ENCODE results near the gene FADS2.

FADS2 gene

DNA sequence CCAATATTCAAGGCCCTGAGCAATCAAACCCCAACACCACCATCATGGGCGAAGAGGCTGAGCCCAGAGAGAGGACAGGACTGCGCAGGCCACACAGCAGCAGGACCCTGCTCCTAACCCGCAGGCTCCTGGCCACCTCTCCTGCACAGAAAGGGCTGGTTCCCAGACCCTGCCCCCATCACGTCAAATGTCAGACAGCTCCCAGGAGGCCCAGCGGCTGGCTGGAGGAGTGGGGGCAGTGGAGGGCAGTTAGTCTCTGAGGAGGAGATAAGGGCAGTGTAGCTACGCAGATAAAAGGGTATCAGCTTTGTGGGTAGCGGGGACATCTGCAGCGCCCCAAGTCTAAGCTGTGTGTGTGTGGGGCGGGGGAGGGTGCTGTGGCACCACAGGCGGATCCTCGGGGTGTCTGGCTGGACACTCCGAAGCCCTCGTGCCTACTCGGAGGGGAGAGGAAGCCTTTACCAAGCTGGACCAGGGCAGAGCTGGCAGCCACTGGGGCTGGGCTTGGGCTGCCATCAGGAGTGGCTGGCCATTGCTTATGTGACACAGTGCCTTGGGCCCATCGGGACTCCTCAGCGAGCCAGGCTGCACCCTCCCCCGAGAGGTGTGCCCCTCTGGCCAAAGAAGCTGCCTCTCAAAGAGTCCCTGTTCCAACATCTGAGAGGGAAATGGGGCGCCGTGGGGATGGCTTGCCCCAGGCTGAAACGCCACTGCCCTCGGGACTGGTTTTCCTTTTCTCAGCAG lies 41.8 kb downstream of the FADS2 start:
- H3K9ac ChIP-seq (ENCODE audit: low read length), result no peak overlapping the region
- DNase-seq, result no peak
- H2AFZ ChIP-seq (ENCODE audit: low read length), result no peak overlapping the region
- H3K36me3 ChIP-seq (replicated peaks; ENCODE audit: insufficient read depth, low read length), result no peaks in the 10 kb centered on the region
- no peak overlapping the region for H3K27ac ChIP-seq (ENCODE audit: low read length)
- H3K9me2 ChIP-seq (replicated peaks; ENCODE audit: insufficient read depth, low read length), result no peaks in the 10 kb centered on the region
- H3K4me2 ChIP-seq (ENCODE audit: low read depth, low read length), result no peak overlapping the region
- H3K27me3 ChIP-seq (replicated peaks; ENCODE audit: insufficient read depth, low read length), result peaks cover 79% of the 10 kb centered on the region
- no peaks in the 10 kb centered on the region for H3F3A ChIP-seq (ENCODE audit: insufficient read depth, low read length)
- H4K20me1 ChIP-seq (ENCODE audit: insufficient read depth, low read length), result no peaks in the 10 kb centered on the region
- H3K9me3 ChIP-seq (replicated peaks; ENCODE audit: insufficient read depth, low read length), result no peaks in the 10 kb centered on the region
- H3K4me3 ChIP-seq (ENCODE audit: low read length), result no peak overlapping the region
- no peaks in the 10 kb centered on the region for H3K4me1 ChIP-seq (ENCODE audit: low read length)
- no peaks in the 10 kb centered on the region for H3K79me2 ChIP-seq (ENCODE audit: low read length)
- no peak for TF ChIP-seq EZH2 (optimal IDR thresholded peaks at IDR 0.05; ENCODE audit: low read depth, low read length)
- no peak for TF ChIP-seq EZH2phosphoT487 (IDR thresholded peaks at IDR 0.05; ENCODE audit: low read length)
- TF ChIP-seq, protein P1, sequence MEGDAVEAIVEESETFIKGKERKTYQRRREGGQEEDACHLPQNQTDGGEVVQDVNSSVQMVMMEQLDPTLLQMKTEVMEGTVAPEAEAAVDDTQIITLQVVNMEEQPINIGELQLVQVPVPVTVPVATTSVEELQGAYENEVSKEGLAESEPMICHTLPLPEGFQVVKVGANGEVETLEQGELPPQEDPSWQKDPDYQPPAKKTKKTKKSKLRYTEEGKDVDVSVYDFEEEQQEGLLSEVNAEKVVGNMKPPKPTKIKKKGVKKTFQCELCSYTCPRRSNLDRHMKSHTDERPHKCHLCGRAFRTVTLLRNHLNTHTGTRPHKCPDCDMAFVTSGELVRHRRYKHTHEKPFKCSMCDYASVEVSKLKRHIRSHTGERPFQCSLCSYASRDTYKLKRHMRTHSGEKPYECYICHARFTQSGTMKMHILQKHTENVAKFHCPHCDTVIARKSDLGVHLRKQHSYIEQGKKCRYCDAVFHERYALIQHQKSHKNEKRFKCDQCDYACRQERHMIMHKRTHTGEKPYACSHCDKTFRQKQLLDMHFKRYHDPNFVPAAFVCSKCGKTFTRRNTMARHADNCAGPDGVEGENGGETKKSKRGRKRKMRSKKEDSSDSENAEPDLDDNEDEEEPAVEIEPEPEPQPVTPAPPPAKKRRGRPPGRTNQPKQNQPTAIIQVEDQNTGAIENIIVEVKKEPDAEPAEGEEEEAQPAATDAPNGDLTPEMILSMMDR (IDR thresholded peaks at IDR 0.05; ENCODE audit: low read length), result no peak

DNA sequence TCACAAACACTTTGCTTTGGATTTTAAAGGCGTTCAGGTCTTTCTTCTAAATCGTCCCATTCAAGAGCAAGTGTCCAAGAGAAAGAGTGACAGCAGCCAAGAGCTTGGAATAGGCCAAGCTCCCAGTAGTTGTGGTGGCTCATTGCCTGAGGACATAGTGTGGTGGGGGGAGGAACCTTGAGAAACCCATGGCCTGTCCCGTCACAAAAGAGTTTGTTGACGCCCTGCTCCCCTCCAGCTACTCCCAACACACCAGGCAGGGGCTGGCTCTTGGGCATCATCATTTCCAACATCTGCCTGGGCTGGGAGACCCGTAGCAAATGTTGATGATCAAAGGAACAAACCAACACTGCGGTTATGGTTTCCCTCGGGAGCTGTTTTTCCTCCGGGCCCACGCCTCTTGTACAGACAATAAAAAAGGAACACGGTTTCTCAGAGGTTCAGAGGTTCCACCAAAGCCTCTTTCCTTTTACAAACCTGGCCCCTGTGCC lies 42.5 kb downstream of the FADS2 start:
- Histone ChIP-seq H2AFZ (ENCODE audit: low read length) (no peak overlapping the region), H3F3A (ENCODE audit: insufficient read depth, low read length) (no peaks in the 10 kb centered on the region), H3K9me2 (replicated peaks; ENCODE audit: insufficient read depth, low read length) (no peaks in the 10 kb centered on the region), H3K4me3 (ENCODE audit: low read length) (no peak overlapping the region), H3K4me1 (ENCODE audit: low read length) (no peaks in the 10 kb centered on the region), H3K36me3 (replicated peaks; ENCODE audit: insufficient read depth, low read length) (no peaks in the 10 kb centered on the region), H3K27me3 (replicated peaks; ENCODE audit: insufficient read depth, low read length) (peaks cover 84% of the 10 kb centered on the region), H3K79me2 (ENCODE audit: low read length) (no peaks in the 10 kb centered on the region), H3K9ac (ENCODE audit: low read length) (no peak overlapping the region), H3K27ac (ENCODE audit: low read length) (no peak overlapping the region), H3K9me3 (replicated peaks; ENCODE audit: insufficient read depth, low read length) (no peaks in the 10 kb centered on the region), H4K20me1 (ENCODE audit: insufficient read depth, low read length) (no peaks in the 10 kb centered on the region), H3K4me2 (ENCODE audit: low read depth, low read length) (no peak overlapping the region)
- no peak for DNase-seq
- TF ChIP-seq EZH2 (optimal IDR thresholded peaks at IDR 0.05; ENCODE audit: low read depth, low read length), result no peak
- TF ChIP-seq EZH2phosphoT487 (IDR thresholded peaks at IDR 0.05; ENCODE audit: low read length), result no peak
- TF ChIP-seq, protein P1 (IDR thresholded peaks at IDR 0.05; ENCODE audit: low read length), result no peak

DNA sequence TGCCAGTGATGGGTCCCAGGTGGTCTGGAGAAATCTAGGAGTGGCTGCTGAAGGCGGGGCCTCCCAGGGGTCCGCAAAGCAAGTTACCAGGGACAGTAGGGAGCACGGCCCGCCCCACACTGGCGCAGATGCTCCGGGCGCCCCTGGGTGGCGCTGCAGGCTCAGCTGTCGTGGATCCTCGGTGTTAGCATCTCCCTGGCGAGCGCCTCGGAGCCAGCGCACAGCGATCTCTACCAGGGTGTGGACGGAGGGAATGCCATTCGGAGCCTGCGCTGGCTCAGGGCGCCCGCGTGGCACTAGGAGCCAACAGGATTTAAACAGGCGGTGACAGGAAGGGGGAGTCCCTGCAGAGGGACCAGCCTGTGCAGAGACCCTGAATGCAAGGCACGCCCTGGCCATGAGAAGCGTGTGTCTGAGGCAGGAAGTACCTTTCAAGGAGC lies 43.1 kb downstream of the FADS2 start:
- H3K9me3 ChIP-seq (replicated peaks; ENCODE audit: insufficient read depth, low read length), result no peaks in the 10 kb centered on the region
- H3K36me3 ChIP-seq (replicated peaks; ENCODE audit: insufficient read depth, low read length), result no peaks in the 10 kb centered on the region
- peak; percentile 45 for DNase-seq
- H3K4me3 ChIP-seq (ENCODE audit: low read length), result no peak overlapping the region
- no peaks in the 10 kb centered on the region for H3K4me1 ChIP-seq (ENCODE audit: low read length)
- H3K27me3 ChIP-seq (replicated peaks; ENCODE audit: insufficient read depth, low read length), result peaks cover 89% of the 10 kb centered on the region
- H4K20me1 ChIP-seq (ENCODE audit: insufficient read depth, low read length), result no peaks in the 10 kb centered on the region
- no peaks in the 10 kb centered on the region for H3K9me2 ChIP-seq (replicated peaks; ENCODE audit: insufficient read depth, low read length)
- no peak overlapping the region for H2AFZ ChIP-seq (ENCODE audit: low read length)
- H3K79me2 ChIP-seq (ENCODE audit: low read length), result no peaks in the 10 kb centered on the region
- no peak overlapping the region for H3K27ac ChIP-seq (ENCODE audit: low read length)
- H3K4me2 ChIP-seq (ENCODE audit: low read depth, low read length), result peak overlapping the region; percentile 31
- no peak overlapping the region for H3K9ac ChIP-seq (ENCODE audit: low read length)
- no peak for TF ChIP-seq EZH2 (optimal IDR thresholded peaks at IDR 0.05; ENCODE audit: low read depth, low read length)
- TF ChIP-seq, protein P1 (IDR thresholded peaks at IDR 0.05; ENCODE audit: low read length), result peak; percentile 73
- H3F3A ChIP-seq (ENCODE audit: insufficient read depth, low read length), result no peaks in the 10 kb centered on the region
